Loucy (cell line): Measurements from ENCODE around the gene ANP32B.

Experiments
- H2AFZ ChIP-seq: fragments of 200-600 bp; sonication (generic); 2 replicates; pipeline ENCODE4 v1.6.0; 2016; ENCODE audit warnings: antibody characterized with exemption, mild to moderate bottlenecking, low read length, moderate library complexity
- H3F3A ChIP-seq: fragments of 200-600 bp; 2 replicates; pipeline ENCODE4 v1.6.0; 2016; ENCODE audit warnings: antibody characterized with exemption, low read depth, mild to moderate bottlenecking
- H3K27me3 ChIP-seq: fragments of 200-600 bp; sonication (generic); 2 replicates; pipeline ENCODE4 v1.6.1; 2014; ENCODE audit warnings: low read length, mild to moderate bottlenecking; ENCODE audit not compliant: insufficient read depth, poor library complexity, severe bottlenecking
- H3K36me3 ChIP-seq: fragments of 200-600 bp; sonication (generic); 2 replicates; pipeline ENCODE4 v1.6.1; 2016; ENCODE audit warnings: low read length; ENCODE audit not compliant: insufficient read depth
- H3K4me1 ChIP-seq: fragments of 200-600 bp; sonication (generic); 2 replicates; pipeline ENCODE4 v1.5.1; 2014; ENCODE audit warnings: low read length, mild to moderate bottlenecking; ENCODE audit not compliant: insufficient read depth, poor library complexity, severe bottlenecking
- H3K4me2 ChIP-seq: fragments of 200-600 bp; sonication (generic); 2 replicates; pipeline ENCODE4 v1.6.0; 2014; ENCODE audit warnings: antibody characterized with exemption, low read length, low read depth, mild to moderate bottlenecking; ENCODE audit not compliant: poor library complexity, severe bottlenecking
- H3K4me3 ChIP-seq: fragments of 200-600 bp; sonication (generic); 2 replicates; pipeline ENCODE4 v1.5.1; 2014; ENCODE audit warnings: low read length, mild to moderate bottlenecking, mixed read lengths; ENCODE audit not compliant: poor library complexity, severe bottlenecking
- H3K79me2 ChIP-seq: fragments of 200-600 bp; sonication (generic); 2 replicates; pipeline ENCODE4 v1.6.1; 2014; ENCODE audit warnings: low read length; ENCODE audit not compliant: insufficient read depth
- H3K9ac ChIP-seq: fragments of 200-600 bp; sonication (generic); 2 replicates; pipeline ENCODE4 v1.6.0; 2014; ENCODE audit warnings: mild to moderate bottlenecking, low read depth, low read length, moderate library complexity; ENCODE audit not compliant: poor library complexity, severe bottlenecking
- H3K9me2 ChIP-seq: fragments of 200-600 bp; sonication (generic); replicated peaks from 2 replicates; pipeline ENCODE4 v1.6.1; 2016; ENCODE audit warnings: low read depth, low read length, mixed read lengths
- H3K9me3 ChIP-seq: fragments of 200-600 bp; sonication (generic); 2 replicates; pipeline ENCODE4 v1.6.1; 2014; ENCODE audit warnings: mild to moderate bottlenecking, antibody characterized with exemption, low read length, low read depth; ENCODE audit not compliant: insufficient read depth
- H4K20me1 ChIP-seq: fragments of 200-600 bp; sonication (generic); 2 replicates; pipeline ENCODE4 v1.6.0; 2014; ENCODE audit warnings: antibody characterized with exemption, low read length, mild to moderate bottlenecking; ENCODE audit not compliant: insufficient read depth, poor library complexity, severe bottlenecking
- EZH2phosphoT487 ChIP-seq: fragments of 200-600 bp; IDR thresholded peaks from 2 replicates; pipeline ENCODE4 v1.6.1; 2018; ENCODE audit warnings: antibody characterized with exemption, mild to moderate bottlenecking, moderate library complexity, borderline replicate concordance
- TF ChIP-seq, protein P1 (sequence below): fragments of 200-600 bp; sonication (generic); conservative IDR thresholded peaks from 2 replicates; pipeline ENCODE4 v1.5.1; 2014; ENCODE audit warnings: mild to moderate bottlenecking, antibody characterized with exemption, low read length

The ANP32B gene

DNA sequence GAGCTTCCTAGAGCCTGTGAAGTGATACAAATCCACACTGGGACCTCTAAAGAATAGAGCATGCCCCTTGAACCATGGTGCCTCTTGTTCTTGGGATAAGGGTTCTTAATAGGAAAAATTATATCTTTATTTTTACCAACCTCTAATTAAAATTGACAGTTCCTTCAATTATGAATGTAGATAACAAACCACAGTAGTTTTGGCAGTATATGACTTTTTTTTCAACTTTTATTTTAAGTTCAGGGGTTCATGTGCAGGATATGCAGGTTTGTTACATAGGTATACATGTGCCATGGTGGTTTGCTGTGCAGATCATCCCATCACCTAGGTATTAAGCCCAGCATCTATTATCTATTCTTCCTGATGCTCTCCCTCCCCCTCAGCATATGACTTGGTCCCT, 46.1 kb upstream of the ANP32B start:
- H3K4me3 ChIP-seq: peak overlapping the region; percentile 76
- H3K79me2 ChIP-seq: peaks cover 57% of the 10 kb centered on the region
- peaks cover 3% of the 10 kb centered on the region for H4K20me1 ChIP-seq
- no peaks in the 10 kb centered on the region for H3K36me3 ChIP-seq
- H3K4me2 ChIP-seq: peak overlapping the region; percentile 96
- no peak for TF ChIP-seq EZH2phosphoT487
- TF ChIP-seq, protein P1, sequence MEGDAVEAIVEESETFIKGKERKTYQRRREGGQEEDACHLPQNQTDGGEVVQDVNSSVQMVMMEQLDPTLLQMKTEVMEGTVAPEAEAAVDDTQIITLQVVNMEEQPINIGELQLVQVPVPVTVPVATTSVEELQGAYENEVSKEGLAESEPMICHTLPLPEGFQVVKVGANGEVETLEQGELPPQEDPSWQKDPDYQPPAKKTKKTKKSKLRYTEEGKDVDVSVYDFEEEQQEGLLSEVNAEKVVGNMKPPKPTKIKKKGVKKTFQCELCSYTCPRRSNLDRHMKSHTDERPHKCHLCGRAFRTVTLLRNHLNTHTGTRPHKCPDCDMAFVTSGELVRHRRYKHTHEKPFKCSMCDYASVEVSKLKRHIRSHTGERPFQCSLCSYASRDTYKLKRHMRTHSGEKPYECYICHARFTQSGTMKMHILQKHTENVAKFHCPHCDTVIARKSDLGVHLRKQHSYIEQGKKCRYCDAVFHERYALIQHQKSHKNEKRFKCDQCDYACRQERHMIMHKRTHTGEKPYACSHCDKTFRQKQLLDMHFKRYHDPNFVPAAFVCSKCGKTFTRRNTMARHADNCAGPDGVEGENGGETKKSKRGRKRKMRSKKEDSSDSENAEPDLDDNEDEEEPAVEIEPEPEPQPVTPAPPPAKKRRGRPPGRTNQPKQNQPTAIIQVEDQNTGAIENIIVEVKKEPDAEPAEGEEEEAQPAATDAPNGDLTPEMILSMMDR: no peak
- peak overlapping the region; percentile 87 for H3K9ac ChIP-seq
- no peaks in the 10 kb centered on the region for H3K27me3 ChIP-seq
- H3F3A ChIP-seq: peaks cover 10% of the 10 kb centered on the region
- no peak overlapping the region for H2AFZ ChIP-seq
- H3K9me3 ChIP-seq: no peaks in the 10 kb centered on the region
- H3K9me2 ChIP-seq: no peaks in the 10 kb centered on the region
- H3K4me1 ChIP-seq: peaks cover 90% of the 10 kb centered on the region

DNA sequence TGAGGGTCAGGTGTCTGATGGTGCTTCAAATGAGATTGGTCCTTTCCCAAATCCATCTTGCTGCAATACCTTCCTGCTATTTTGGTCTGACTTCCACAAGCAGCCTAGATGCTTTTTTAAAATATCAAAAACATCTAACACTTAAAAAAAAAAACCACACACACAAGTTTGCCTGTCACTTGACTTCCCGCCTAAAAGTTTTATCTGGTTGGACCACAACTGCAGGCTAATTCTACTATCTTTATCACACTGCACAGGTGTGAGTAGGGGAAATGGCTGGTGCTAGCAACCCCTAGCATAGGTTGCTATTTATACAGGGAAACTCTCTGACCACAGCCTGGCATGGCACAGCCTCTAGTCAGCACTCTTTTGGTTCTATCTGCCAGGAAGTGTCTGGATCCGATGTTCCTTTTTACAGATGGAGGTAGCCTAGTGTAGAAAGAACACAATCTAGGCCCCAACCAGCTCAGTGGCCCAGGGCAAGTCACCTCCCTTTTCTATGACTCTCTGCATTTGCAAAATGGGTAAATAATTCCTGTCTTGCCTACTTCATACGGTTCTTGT, 45.0 kb upstream of the ANP32B start, which contains the start of gene HEMGN:
Gene HEMGN (minus strand): TSS at position 92 of the 564 bp plus-strand sequence. CDS start 36 bp downstream, at position 56.
- TF ChIP-seq EZH2phosphoT487: no peak
- TF ChIP-seq, protein P1: no peak
- peaks cover 10% of the 10 kb centered on the region for H3F3A ChIP-seq
- H3K9me2 ChIP-seq: no peaks in the 10 kb centered on the region
- H3K9me3 ChIP-seq: no peaks in the 10 kb centered on the region
- peak within 1 kb of the TSS; percentile 96 for H3K4me2 ChIP-seq
- H4K20me1 ChIP-seq: peaks cover 3% of the 10 kb centered on the region
- peak within 1 kb of the TSS; percentile 76 for H3K4me3 ChIP-seq
- no peaks in the 10 kb centered on the region for H3K27me3 ChIP-seq
- H3K79me2 ChIP-seq: peaks cover 45% of the 10 kb centered on the region
- peak within 1 kb of the TSS; percentile 87 for H3K9ac ChIP-seq
- no peaks in the 10 kb centered on the region for H3K36me3 ChIP-seq
- H3K4me1 ChIP-seq: peaks cover 92% of the 10 kb centered on the region
- H2AFZ ChIP-seq: no peak within 1 kb of the TSS

GRCh38 chr9:97940233-97940632, 42.9 kb upstream of the ANP32B start:
- no peaks in the 10 kb centered on the region for H3K36me3 ChIP-seq
- H3K9ac ChIP-seq: peak overlapping the region; percentile 76
- H3F3A ChIP-seq: peaks cover 10% of the 10 kb centered on the region
- H2AFZ ChIP-seq: peak overlapping the region; percentile 69
- H3K4me1 ChIP-seq: peaks cover 83% of the 10 kb centered on the region
- H3K27me3 ChIP-seq: no peaks in the 10 kb centered on the region
- H3K79me2 ChIP-seq: peaks cover 27% of the 10 kb centered on the region
- no peaks in the 10 kb centered on the region for H4K20me1 ChIP-seq
- H3K9me3 ChIP-seq: no peaks in the 10 kb centered on the region
- no peaks in the 10 kb centered on the region for H3K9me2 ChIP-seq
- no peak for TF ChIP-seq EZH2phosphoT487
- TF ChIP-seq, protein P1: no peak
- H3K4me3 ChIP-seq: no peak overlapping the region
- H3K4me2 ChIP-seq: peak overlapping the region; percentile 96
